Measurements from ENCODE around the gene SETD3. TPM values are rescaled to one million over a fixed set of nuclear protein-coding genes. Genes with fewer than 3 reads are reported as not detected.

The SETD3 gene
- total RNA-seq, 2 donors from 2014 or later: 34.6 to 39.4 TPM

DNA sequence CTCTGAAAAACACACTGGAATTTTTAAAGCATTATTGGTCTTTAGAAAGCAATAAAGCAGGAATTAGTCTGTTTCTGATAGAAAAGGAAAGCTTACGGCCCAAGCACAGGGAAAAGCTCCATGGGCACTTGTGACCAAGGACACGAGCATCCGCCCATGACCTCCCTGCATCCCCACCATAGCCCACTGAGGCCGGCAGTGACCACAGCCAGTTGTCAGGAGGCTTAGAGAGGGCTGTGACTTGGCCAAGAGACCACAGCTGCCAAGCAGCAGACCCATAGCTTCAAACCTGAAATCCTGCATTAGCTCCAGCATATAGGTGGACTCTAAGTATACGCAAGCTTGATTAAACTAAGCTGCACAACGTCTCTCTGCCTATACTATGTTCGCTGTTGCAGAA lies 8.9 kb downstream of the SETD3 start:
- H3K4me1 ChIP-seq: peaks cover 7% of the 10 kb centered on the region
- no peak for TF ChIP-seq POLR2A (IDR thresholded peaks at IDR 0.05)
- TF ChIP-seq, protein P1, sequence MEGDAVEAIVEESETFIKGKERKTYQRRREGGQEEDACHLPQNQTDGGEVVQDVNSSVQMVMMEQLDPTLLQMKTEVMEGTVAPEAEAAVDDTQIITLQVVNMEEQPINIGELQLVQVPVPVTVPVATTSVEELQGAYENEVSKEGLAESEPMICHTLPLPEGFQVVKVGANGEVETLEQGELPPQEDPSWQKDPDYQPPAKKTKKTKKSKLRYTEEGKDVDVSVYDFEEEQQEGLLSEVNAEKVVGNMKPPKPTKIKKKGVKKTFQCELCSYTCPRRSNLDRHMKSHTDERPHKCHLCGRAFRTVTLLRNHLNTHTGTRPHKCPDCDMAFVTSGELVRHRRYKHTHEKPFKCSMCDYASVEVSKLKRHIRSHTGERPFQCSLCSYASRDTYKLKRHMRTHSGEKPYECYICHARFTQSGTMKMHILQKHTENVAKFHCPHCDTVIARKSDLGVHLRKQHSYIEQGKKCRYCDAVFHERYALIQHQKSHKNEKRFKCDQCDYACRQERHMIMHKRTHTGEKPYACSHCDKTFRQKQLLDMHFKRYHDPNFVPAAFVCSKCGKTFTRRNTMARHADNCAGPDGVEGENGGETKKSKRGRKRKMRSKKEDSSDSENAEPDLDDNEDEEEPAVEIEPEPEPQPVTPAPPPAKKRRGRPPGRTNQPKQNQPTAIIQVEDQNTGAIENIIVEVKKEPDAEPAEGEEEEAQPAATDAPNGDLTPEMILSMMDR (IDR thresholded peaks at IDR 0.05): no peak
- no peak overlapping the region for H3K27ac ChIP-seq
- no peak for ATAC-seq
- no peaks in the 10 kb centered on the region for H3K36me3 ChIP-seq (replicated peaks in 1 of 2; ENCODE audit: insufficient read depth in 1 of 2, low read depth in 2 of 2)
- H3K4me3 ChIP-seq: no peak overlapping the region
- no peaks in the 10 kb centered on the region for H3K27me3 ChIP-seq
- 88 to 92% methylated on average over 7 of the region's 7 CpGs for WGBS, 2 donors
- DNase-seq: no peak
- H3K9me3 ChIP-seq: no peaks in the 10 kb centered on the region
- intact Hi-C loops (cut with DNase I): no loop called here

DNA sequence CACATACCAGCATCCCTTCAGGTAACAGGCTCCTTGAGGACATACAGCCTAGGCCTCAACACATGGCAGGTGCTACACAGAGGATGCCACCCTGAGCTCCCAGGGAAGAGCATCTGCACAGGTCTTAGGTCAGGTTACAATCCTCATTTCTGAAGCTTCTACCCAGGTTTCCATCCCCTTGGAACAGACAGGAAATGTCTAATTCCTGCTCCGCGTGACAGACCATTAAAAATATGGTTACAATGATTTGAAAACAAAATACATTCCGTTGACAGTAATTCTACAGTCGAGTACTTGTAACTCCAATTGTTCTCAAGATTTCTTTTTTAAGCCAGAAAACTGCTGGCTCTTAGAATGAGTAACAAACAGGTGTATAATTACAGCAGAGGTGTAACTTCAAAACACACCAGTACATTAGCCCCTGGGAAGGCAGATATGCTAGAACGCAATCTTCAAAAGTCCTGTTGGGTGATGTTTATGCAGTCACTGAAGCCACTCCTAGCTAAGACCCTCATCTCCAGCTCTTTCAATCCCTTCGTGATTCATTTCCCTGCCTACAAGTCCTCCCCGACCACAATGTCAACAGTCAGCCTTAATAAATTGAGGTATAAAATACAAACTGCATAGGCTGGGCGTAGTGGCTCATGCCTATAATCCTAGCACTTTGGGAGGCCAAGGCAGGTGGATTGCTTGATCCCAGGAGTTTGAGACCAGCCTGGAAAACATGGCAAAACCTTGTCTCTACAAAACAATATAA lies 11.6 kb downstream of the SETD3 start:
- DNase-seq: no peak
- WGBS, 2 donors: 80 to 83% methylated on average over 8 of the region's 8 CpGs

DNA sequence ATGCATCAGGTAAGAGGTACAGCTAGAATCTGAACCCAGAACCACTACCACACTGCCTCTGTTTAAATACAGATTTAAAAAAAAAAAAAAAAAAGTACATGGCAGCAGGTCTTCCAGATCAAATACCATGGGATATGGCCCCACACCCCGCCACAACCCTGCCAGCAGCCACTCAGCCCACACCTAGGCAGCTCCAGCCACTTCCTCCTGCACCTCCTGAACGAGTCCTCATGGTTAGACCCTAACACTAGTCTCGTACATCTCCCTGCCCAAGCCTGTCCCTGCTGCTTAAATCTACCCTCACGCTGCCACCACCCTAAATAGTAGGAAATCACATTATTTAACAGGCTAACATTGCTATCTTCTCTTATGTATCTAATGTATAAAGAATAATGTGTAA lies 12.6 kb downstream of the SETD3 start:
- DNase-seq (no peak), ATAC-seq (no peak)
- peaks cover 0 to 8% of the 10 kb centered on the region in 2 donors for H3K36me3 ChIP-seq (replicated peaks in 1 of 2; ENCODE audit: insufficient read depth in 1 of 2, low read depth in 2 of 2)
- no peak overlapping the region for H3K4me3 ChIP-seq
- no peaks in the 10 kb centered on the region for H3K9me3 ChIP-seq
- intact Hi-C loops (cut with DNase I): no loop called here
- TF ChIP-seq, protein P1 (IDR thresholded peaks at IDR 0.05): no peak
- TF ChIP-seq POLR2A (IDR thresholded peaks at IDR 0.05): no peak
- no peaks in the 10 kb centered on the region for H3K27me3 ChIP-seq
- no peak overlapping the region for H3K27ac ChIP-seq
- WGBS, 2 donors: 84 to 88% methylated on average over 4 of the region's 4 CpGs
- H3K4me1 ChIP-seq: no peaks in the 10 kb centered on the region

More for the DNA sequence above, 11.6 kb downstream of the SETD3 start:
- intact Hi-C loops (cut with DNase I): no loop called here
- no peak overlapping the region for H3K27ac ChIP-seq
- no peaks in the 10 kb centered on the region for H3K4me1 ChIP-seq
- no peaks in the 10 kb centered on the region for H3K9me3 ChIP-seq
- TF ChIP-seq, protein P1 (IDR thresholded peaks at IDR 0.05): no peak
- TF ChIP-seq POLR2A (IDR thresholded peaks at IDR 0.05): no peak
- ATAC-seq: no peak
- H3K4me3 ChIP-seq: no peak overlapping the region
- H3K27me3 ChIP-seq: no peaks in the 10 kb centered on the region
- peaks cover 0 to 4% of the 10 kb centered on the region in 2 donors for H3K36me3 ChIP-seq (replicated peaks in 1 of 2; ENCODE audit: insufficient read depth in 1 of 2, low read depth in 2 of 2)

DNA sequence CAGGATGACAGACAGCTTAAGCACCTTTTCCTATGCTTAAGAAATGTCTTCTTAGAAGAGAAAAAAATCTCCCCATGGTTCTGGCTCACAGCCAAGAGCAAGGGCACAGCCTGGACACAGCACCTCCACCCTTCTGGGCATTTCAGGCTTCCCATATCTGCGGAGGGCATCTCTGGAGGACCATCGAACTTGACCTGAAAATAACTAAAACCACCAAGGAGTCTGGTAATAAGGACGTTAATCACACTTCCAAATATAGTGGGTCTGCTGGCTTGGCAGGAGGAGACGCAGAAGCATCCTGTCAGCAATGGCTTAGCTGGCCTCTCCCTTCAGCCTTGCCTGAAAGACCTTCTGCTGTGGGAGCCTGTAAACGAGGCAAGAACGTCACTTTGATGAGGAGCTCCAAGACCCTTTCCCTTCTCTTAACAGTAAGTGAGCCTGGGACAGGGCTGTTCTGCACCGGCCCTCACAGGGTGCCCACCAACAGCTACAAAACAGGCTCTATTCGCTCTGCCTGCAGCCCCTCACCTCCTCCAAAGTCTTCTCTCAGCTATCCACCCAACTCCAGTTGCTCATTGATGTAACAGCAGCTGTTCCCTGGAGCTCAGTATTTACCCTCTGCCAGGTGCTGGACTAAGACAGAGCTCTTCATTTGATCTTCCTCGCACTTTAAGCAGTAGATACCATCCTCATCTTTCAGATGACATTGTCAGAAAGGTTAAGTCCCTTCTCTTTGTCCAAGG lies 13.2 kb downstream of the SETD3 start:
- 73 to 75% methylated on average over 9 of the region's 9 CpGs for WGBS, 2 donors

More for the DNA sequence above, 13.2 kb downstream of the SETD3 start:
- H3K9me3 ChIP-seq: no peaks in the 10 kb centered on the region
- H3K4me1 ChIP-seq: no peaks in the 10 kb centered on the region
- no peak for DNase-seq
- intact Hi-C loops (cut with DNase I): no loop called here
- no peaks in the 10 kb centered on the region for H3K27me3 ChIP-seq
- H3K36me3 ChIP-seq (replicated peaks in 1 of 2; ENCODE audit: insufficient read depth in 1 of 2, low read depth in 2 of 2): peaks cover 0 to 10% of the 10 kb centered on the region in 2 donors
- H3K4me3 ChIP-seq: no peak overlapping the region
- TF ChIP-seq, protein P1 (IDR thresholded peaks at IDR 0.05): no peak
- TF ChIP-seq POLR2A (IDR thresholded peaks at IDR 0.05): no peak
- no peak overlapping the region for H3K27ac ChIP-seq
- ATAC-seq: no peak
